Measurements from ENCODE around the gene HDAC8.
"Not testable (repeated sequence)": the region's sequence is repeated elsewhere in the genome, so short reads cannot be mapped to it uniquely, and the experiment has no call there.

Gene HDAC8
- total RNA-seq: 12.2 to 12.3 reads per million in 2 donors

DNA sequence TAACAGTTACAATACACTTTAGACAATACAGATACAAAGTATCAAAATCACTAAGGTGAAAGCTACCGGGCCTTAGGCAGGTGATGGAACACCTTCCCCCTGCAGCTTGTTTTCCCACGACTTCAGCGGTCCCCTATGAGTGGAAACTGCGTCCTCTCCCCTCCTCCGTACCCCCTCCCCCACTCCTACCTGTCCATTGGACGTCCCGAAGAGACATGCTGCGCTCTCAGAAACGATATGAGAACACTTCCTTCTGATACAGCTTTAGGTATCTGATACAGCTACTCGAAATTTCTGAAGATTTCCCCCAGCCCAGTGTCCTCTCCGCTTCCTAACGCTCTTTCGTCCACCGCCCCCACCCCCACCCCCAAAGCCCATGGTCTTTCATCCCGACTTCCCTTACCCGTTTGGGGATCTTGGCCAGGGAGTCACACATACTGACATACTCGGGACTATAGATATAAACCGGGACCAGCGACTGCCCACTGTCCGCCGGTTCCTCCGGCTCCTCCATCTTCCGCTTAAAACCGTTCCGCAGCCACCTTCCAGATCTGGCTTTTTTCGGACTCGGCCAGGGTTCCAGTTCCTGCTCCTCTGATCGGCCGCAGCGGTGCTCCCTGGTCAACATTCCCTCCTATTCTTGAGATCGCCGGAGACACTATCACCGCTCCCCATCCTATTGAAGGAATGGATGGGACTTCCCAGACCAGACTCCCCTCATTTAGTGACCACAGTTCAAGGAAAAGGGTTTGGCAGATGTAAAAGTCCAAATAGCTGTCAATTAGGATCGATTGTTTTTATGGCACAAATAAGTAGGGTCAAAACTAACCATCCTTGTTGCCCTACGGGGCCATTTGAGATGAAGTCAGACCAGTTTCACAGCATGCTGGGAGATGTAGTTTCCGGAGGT lies at the start of gene HDAC8:
Gene HDAC8 (minus strand): TSS at position 596 of the 910 bp plus-strand sequence. CDS start 82 bp downstream, at position 514.
- DNase-seq: no peak

DNA sequence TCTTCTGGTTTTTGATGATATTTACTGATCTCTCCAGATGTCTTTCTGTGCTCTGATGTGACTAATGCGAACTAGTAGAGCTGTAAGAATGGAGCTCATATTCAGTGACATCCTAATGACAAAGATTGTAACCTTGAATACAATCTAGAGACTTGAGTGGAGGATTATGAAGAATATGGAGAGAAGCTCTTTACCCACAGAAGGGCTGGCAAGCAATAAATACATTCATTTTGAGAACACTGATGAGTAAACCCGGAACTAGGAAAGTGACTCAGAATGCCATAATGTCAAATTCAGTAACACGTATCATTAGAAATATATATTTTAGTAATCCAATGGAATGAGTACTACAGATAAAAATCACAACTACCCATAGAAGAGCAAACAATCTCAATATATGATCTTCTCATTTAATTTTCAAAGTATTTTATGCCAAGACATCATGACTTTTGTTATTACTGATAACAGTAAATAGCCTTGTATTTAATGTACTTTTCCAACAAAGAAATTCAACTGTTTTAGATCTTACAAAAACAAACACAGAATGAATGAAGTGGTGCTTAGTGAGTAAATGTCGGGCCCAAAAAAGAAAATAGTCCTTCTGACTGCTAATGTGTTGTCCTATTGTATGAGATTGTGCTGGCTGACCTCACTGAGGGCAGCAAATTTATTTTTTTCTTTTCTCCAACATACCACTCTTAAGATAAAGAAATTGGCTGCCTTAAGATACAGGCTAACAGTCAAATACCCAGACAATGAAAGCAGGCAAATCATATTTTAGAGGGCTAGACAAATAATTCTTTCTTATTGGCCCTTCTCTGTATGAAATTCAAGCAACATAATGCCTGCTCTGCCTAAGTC lies 49.2 kb upstream of the HDAC8 start:
- DNase-seq: no peak

DNA sequence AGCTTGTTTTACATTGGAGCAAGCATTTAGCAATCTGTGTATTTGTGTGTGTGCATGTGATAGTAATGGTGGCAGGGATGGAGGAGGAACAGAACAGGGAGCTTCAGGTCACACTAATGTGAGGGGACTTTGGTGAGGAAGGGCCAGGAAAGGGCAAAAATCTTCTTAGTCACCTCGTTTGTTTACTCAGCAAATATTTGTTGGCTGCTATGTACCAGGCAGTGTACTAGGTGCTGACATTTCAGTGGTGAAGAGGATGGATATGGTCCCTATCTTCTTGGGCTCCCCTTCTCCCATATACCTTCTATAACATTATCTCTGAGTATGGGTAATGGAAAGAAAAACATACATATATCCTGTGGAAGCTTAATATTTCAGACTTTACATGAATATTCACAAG lies 48.5 kb upstream of the HDAC8 start:
- no peak for DNase-seq

GRCh38 chrX:72620550-72621145 lies 48.0 kb upstream of the HDAC8 start:
- no peak for DNase-seq

- no peak for DNase-seq
Measured at GRCh38 chrX:72609313-72609712, 36.7 kb upstream of the HDAC8 start.

DNA sequence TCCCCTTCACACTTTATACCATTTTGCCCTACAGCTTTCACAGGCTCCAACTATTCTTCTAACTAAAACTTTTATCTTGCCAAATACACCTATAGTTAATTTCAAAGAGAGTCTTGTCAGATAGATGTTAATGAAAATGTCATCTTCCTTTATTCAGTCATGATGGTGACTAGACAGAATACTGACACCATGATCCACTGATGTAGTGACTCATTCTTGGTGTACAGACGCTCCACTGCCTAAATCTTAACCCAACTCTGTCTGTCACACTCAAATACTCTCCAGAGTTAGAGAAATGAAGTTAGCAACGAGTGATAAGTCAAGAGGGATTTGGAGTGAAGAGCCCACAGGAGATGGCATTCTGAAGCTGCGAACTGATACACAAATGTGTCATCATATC lies 32.1 kb upstream of the HDAC8 start:
- no peak for DNase-seq

DNA sequence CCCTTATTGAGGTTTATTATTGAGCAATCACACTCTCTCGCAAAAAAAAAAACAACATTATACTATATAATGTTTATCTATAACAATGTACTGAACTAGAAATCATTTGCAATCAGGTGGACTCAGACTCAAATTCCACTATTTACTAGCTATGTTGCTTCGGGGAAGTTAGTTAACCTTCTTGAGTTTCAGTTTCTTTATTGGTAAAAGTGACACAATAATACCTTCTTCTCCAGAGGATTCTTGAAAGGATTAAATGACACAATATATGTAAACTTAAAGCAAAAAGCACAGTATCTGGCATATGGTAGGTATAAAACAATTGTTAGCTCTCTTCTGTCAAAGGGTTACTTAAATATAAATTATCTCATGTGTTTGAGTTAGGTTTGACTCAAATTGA lies 31.5 kb upstream of the HDAC8 start:
- DNase-seq: no peak

DNA sequence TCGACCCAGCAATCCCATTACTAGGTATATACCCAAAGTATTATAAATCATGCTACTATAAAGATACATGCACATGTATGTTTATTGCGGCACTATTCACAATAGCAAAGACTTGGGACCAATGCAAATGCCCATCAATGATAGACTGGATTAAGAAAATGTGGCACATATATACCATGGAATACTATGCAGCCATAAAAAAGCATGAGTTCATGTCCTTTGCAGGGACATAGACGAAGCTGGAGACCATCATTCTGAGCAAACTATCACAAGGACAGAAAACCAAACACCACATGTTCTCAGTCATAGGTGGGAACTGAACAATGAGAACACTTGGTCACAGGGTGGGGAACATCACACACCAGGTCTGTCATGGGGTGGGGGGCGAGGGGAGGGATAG lies 18.4 kb upstream of the HDAC8 start:
- not testable (repeated sequence) for DNase-seq

GRCh38 chrX:72584163-72584562 lies 11.5 kb upstream of the HDAC8 start:
- no peak for DNase-seq

DNA sequence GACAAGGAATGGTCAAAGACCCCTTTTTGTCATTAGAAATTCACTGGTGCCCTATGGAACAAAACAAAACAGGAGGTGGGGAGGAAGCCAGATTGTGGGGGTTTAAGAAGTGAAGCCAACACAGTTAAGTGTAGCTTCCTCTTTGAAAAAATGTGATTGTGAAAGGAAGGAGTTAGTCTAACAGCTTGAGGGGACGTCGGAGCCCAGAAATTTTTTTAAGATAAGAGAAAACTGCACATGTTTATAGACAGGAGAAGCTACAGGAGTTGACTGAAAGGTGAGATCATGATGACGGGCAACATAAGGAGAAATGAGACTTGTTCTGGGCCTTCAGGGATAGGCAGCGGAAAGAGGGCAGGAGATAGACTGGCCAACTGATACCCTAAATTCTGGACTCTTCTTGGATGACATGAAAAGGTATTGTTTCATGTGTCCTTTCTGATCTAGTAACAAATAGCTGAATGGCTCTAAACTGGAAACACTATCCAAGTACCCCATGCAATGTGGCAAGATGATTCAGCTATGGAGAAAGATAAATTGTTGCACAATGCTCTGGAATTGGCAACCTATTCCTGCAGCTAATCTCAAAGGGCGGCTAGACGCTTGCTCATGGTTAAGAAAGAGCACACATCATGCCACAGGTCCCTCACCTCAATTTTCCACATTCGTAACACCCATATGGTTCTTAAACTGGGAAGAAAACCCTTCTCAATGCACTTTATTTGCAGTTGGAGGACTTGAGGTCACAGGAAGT lies 3.7 kb upstream of the HDAC8 start:
- DNase-seq: no peak

DNA sequence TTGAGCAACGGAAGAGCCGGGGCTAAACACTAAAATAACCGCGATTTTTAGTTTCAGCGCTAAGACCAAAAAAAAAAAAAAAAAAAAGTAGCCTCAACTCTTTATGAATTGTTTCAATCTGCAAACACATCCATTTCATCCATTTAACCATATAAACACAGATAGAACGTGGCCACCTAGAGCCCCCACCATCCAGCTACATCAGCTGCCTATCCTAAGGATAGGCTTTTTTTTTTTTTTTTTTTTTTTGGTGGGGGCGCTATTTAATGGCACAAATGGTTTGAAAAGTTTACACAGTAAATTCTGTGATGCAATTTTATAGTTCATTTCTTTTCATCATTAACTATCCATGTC lies 492 bp upstream of the HDAC8 start:
- DNase-seq: no peak

DNA sequence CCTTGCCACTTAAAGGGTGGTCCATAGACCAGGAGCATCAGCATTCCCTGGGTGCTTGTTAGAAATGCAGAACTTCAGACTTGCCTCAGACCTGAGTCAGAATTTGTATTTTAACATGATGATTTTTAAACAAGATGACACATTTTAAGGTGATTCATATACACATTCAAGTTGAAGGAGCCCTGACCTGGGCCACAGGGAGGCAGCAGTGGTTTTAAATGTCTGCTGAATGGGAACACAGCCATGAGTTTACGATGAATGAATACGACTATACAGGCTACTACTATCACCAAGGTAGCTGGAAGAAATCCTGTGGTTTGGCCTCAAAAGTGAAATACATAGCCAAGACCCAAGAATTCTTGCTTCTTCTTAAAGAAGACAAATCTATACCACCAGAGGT lies 2.9 kb downstream of the HDAC8 start:
- DNase-seq: no peak

DNA sequence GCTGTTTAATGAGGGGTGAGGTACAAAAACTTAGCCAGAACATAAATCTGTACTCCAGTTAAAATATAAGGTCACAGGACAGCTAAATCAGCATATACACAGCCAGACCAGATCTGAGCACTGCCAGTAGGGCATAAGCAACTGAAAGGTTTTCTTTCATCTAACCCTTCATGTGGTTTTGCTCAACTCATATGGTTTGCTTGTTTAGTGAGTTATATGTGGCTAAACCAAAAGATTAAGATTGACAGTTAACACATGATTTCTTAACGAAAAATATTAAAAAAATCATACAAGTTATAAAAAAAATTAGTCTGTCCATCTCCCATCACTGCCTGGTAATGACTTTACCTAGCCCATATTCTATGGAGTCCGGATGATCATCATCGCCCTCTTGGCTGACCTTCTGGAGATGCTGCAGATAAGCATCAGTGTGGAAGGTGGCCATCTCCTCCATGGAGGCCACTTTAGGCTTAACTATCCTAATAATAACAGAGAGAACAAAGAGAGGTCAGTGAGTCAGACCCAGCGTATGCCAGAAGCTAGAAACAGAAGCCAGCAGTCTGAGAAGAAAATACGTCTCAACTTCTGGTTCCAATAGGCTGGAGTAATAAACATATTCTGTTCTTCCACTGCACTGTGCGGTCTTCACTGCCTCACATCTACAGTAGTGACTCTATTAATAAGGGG lies 4.1 kb downstream of the HDAC8 start:
- DNase-seq: no peak

DNA sequence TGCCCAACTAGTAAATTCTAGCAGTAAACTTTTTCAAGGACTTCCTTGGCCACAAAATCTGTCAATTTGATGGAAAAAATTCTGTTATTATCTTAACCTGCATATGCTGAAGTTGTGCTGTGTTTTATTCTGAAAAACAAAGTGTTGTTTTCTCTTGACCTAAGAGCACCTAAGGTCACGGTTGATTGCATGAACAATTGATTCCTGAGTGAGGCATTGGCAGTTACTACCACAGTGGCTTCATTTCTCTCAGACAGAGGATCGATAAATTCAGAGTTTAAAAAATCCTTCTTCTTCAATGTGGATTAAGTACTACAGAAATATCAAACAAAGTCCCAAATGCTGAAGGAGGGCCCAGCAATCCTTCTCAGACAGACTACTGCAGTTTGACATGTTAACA lies 6.2 kb downstream of the HDAC8 start:
- DNase-seq: no peak

- not testable (repeated sequence) for DNase-seq
Measured at GRCh38 chrX:72559655-72560054, 13.0 kb downstream of the HDAC8 start.

DNA sequence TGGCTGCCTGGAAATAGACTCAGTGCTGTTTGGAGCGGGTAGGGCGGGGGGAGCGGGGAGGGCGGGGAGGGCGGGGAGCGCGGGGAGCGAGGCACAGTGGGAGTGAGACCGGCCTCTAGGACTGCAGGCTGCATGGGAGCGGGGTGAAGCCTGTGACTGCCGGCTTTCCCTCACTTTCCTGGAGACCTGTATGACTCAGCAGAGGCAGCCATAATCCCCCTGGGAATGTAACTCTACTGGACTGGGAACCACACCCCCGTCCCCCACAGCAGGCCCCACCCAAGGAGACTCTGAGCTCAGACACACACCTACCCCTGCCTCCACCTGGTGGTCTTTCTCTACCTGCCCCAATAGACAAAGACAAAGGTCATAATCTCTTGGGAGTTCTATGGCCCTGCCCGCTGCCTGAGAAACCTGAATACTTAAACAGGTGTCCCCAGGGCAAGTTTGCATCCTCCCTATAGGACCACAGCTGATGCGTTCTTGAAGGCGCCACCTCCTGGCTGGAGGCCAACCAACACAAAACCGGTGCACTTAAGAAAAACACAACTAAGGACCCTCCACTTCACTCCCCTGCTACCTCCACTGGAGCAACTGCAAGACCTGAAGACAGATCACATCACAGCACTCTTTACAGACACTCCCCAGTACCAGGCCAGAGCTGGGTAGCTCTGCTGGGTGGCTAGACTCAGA lies 18.0 kb downstream of the HDAC8 start:
- DNase-seq: no peak

DNA sequence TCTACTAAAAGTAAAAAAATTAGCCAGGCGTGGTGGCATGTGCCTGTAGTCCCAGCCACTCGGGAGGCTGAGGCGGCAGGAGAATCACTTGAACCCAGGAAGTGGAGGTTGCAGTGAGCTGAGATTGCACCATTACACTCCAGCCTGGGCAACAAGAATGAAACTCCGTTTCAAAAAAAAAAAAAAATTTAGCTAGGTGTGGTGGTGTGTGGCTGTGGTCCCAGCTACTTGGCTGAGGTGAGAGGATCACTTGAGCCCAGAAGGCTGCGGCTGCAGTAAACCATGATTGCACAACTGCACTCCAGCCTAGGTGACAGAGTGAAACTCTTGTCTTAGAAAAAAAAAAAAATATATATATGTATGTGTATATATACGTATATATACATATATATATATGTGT lies 20.2 kb downstream of the HDAC8 start:
- not testable (repeated sequence) for DNase-seq

GRCh38 chrX:72545990-72546389 lies 26.7 kb downstream of the HDAC8 start:
- DNase-seq: no peak

DNA sequence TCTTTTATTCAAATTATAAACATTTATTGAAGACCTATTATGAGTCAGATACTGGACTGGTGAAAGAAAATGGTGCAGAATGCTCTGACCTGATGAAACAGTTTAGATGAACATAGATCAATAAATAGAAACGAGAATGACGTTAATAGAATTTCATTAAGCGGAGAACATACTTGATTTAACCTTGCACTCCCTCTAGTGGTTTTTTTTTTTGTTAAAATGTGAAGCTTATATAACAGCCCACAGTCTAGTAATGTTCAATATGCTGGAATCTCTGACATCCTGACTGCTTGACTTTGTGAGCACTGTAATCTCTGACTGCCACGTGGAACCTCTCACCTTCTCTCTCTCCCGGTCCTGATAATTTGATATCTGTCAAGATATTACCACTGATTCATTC lies 32.3 kb downstream of the HDAC8 start:
- no peak for DNase-seq

GRCh38 chrX:72539822-72540221 lies 32.8 kb downstream of the HDAC8 start:
- no peak for DNase-seq

DNA sequence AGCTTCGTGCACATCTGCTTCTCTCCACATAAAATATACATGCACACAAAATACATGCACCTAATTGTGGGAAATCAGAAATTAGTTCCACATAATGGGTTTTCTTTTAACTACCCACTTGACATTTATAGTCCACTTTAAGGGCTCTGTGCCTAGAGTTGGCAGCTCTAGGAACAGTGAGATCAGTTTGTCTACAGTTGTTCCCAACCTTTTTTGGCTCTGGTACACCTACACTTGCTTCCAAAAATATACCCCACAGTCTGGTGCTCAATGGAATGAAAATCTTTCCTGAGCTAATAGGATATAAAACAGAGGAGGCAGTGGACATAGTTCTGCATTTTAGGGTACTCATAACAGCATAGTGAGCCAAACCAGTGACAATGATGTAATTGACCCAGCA lies 36.1 kb downstream of the HDAC8 start:
- DNase-seq: no peak
